Small intestine (tissue), 7 donors: ENCODE data around the gene DOHH. TPM values are rescaled to one million over a fixed set of nuclear protein-coding genes. Genes with fewer than 3 reads are reported as not detected.

ENCODE experiments used
- DNase-seq, 2 donors: peaks; one replicate each; pipeline versions ENCODE4 v3.0.0 to v3.0.0-alpha.2; 2013
- FAIRE-seq: peaks from 2 replicates; lab custom pipeline; 2012; peaks lifted over from hg19 to GRCh38; lab: Jason Lieb, UNC
- H3K27ac ChIP-seq, 3 donors: one replicate each; pipeline ENCODE4 v1.5.1; 2013; ENCODE audit warnings: low read length in 2 of 3, mild to moderate bottlenecking in 2 of 3, control low read depth in 1 of 3, inconsistent platforms in 1 of 3, low read depth in 1 of 3, moderate library complexity in 1 of 3
- H3K27me3 ChIP-seq, 3 donors: one replicate each; pipeline ENCODE4 v1.6.1; 2013; ENCODE audit warnings: low read length in 3 of 3, inconsistent platforms in 1 of 3; ENCODE audit not compliant: control insufficient read depth in 3 of 3, insufficient read depth in 3 of 3
- H3K36me3 ChIP-seq, 3 donors: one replicate each; pipeline ENCODE4 v1.6.1; 2013; ENCODE audit warnings: low read length in 3 of 3, inconsistent platforms in 1 of 3, low read depth in 1 of 3, mild to moderate bottlenecking in 1 of 3, moderate library complexity in 1 of 3; ENCODE audit not compliant: control insufficient read depth in 3 of 3, insufficient read depth in 2 of 3
- H3K4me1 ChIP-seq, 3 donors: one replicate each; pipeline ENCODE4 v1.6.1; 2013; ENCODE audit warnings: low read length in 2 of 3, inconsistent platforms in 1 of 3, low read depth in 1 of 3, mild to moderate bottlenecking in 1 of 3, moderate library complexity in 1 of 3; ENCODE audit not compliant: control insufficient read depth in 3 of 3, insufficient read depth in 2 of 3
- H3K4me3 ChIP-seq, 3 donors: one replicate each; pipeline ENCODE4 v1.5.1; 2013; ENCODE audit warnings: low read length in 3 of 3, control low read depth in 1 of 3, inconsistent platforms in 1 of 3, low read depth in 1 of 3, mild to moderate bottlenecking in 1 of 3, moderate library complexity in 1 of 3
- H3K9me3 ChIP-seq, 2 donors: one replicate each; pipeline ENCODE4 v1.6.1; 2013; ENCODE audit warnings: low read depth in 1 of 2, low read length in 1 of 2; ENCODE audit not compliant: control insufficient read depth in 2 of 2, insufficient read depth in 1 of 2
- WGBS, 3 donors: extraction: QIAGEN DNeasy Blood & Tissue Kit; methylation state at CpG; one replicate each; pipeline ENCODE4 v1.1.7; 2013; 5-methylcytosine and 5-hydroxymethylcytosine counted together
- polyA plus RNA-seq, 4 donors: library from polyadenylated mRNA; stranded (reverse) in 3 of 4; unstranded in 1 of 4; fragments of 200-250 nt in 3 of 4; fragments of 120-200 nt in 1 of 4; gene quantifications; one replicate each; pipeline versions ENCODE4 v1.2.1 to v1.2.3, GENCODE V29; 2013
- donor health status: healthy with polysubstance abuse.
- donor health status: control.
- donor health status: control.
- donor health status: Bipolar disorder and iron deficiency.
- donor health status: healthy.

Gene DOHH
- polyA plus RNA-seq, 4 donors: 5.4 to 18.4 (median 8.4) TPM

DNA sequence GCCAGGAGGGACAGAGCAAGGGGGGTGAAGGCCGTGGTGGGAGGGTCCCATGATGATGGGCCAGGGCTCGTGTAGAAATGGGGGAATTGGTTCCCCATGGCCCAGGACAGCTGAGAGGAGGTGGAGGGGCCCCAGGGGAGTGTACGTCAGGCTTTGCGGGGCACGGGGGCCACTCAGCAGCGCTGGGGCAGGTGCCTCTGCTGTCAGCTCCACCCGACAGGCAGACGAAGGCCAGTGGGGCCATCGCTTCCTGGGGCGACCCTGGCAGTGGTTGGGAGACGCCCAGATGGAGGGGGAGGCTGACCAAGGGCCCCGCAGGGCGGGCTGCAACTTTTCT is 36.6 kb upstream of the DOHH start:
- DNase-seq (no peak), FAIRE-seq (no peak)
- peaks cover 0 to 4% of the 10 kb centered on the region in 2 donors for H3K9me3 ChIP-seq
- H3K27me3 ChIP-seq: no peaks in the 10 kb centered on the region
- H3K4me1 ChIP-seq: no peaks in the 10 kb centered on the region
- 72 to 89% (median 86%) methylated on average over 13 of the region's 13 CpGs for WGBS, 3 donors
- no peak overlapping the region for H3K4me3 ChIP-seq
- peaks cover 8 to 78% (median 33%) of the 10 kb centered on the region in 3 donors for H3K36me3 ChIP-seq
- H3K27ac ChIP-seq: no peak overlapping the region

DNA sequence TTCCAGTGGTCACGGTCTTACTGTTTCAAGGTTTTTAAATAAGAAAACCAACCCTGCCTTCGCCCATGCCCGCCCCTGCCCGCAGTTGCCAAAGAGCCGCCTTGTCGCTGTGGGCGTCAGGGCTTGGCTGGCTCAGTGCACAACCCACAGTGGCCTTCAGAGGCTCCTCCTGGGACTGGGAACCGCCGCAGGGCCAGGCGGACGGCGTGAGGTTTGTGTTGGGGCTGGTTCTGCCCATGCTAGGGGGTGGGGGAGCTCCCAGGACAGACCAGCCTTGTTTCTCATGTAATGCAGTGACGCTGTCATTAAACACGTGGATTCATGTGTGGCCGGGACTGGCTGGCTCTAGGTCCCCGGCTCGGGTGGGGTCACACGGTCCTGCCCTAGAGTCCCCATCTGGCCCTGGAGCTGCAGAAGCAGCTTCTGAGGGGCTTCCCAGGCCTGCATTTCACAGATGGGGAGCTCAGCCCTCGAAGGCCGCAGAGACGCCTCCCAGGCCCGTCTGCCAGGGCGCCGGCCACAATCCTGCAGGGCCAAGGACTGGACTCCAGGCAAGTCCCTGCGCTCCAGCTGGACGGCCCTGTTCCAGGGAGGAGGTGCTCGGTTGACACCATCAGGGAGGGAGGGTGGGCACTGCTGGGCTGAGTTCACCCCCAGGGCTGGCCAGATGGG is 36.1 kb upstream of the DOHH start:
- H3K9me3 ChIP-seq: peaks cover 0 to 4% of the 10 kb centered on the region in 2 donors
- WGBS, 3 donors: 78 to 90% (median 84%) methylated on average over 26 to 27 of the region's 27 CpGs
- no peaks in the 10 kb centered on the region for H3K27me3 ChIP-seq
- DNase-seq: no peak
- FAIRE-seq: no peak
- H3K4me3 ChIP-seq: no peak overlapping the region
- H3K36me3 ChIP-seq: peaks cover 8 to 83% (median 38%) of the 10 kb centered on the region in 3 donors
- no peaks in the 10 kb centered on the region for H3K4me1 ChIP-seq
- H3K27ac ChIP-seq: no peak overlapping the region

DNA sequence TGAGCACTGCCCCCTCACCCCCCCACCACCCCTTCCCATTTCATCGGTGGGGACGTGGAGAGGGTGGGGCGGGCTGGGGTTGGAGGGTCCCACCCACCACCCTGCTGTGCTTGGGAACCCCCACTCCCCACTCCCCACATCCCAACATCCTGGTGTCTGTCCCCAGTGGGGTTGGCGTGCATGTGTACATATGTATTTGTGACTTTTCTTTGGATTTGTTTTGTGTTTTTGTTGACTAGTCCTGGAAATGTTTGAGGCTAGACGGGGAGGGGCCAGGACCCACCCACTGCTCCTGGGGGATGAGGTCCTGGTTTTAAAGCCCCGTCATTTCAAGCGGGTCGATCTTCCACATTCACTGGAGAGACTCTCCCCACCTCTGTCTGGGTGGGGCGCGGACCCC is 35.5 kb upstream of the DOHH start:
- DNase-seq (no peak), FAIRE-seq (no peak)
- Histone ChIP-seq H3K27ac (no peak overlapping the region), H3K4me1 (no peaks in the 10 kb centered on the region), H3K4me3 (no peak overlapping the region), H3K36me3 (peaks cover 8 to 88% (median 40%) of the 10 kb centered on the region in 3 donors), H3K27me3 (no peaks in the 10 kb centered on the region), H3K9me3 (peaks cover 0 to 4% of the 10 kb centered on the region in 2 donors)
- 87 to 96% (median 87%) methylated on average over 9 to 10 of the region's 10 CpGs for WGBS, 3 donors

DNA sequence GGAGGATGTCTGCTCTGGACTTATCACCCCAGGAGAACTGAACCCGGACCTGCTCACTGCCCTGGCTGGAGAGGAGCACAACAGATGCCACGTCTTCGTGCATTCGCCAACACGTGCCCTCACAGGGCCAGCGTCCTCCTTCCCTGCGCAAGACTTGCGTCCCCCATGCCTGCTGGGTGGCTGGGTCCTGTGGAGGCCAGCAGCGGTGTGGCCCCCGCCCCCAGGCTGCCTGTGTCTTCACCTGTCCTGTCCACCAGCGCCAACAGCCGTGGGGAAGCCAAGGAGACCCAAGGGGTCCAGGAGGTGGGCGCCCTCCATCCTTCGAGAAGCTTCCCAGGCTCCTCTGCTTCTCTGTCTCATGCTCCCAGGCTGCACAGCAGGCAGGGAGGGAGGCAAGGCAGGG is 35.1 kb upstream of the DOHH start:
- no peak overlapping the region for H3K4me3 ChIP-seq
- DNase-seq: no peak
- no peaks in the 10 kb centered on the region for H3K27me3 ChIP-seq
- peaks cover 0 to 4% of the 10 kb centered on the region in 2 donors for H3K9me3 ChIP-seq
- 94 to 96% (median 95%) methylated on average over 14 of the region's 14 CpGs for WGBS, 3 donors
- no peak overlapping the region for H3K27ac ChIP-seq
- H3K4me1 ChIP-seq: no peaks in the 10 kb centered on the region
- peaks cover 8 to 93% (median 42%) of the 10 kb centered on the region in 3 donors for H3K36me3 ChIP-seq
- no peak for FAIRE-seq

DNA sequence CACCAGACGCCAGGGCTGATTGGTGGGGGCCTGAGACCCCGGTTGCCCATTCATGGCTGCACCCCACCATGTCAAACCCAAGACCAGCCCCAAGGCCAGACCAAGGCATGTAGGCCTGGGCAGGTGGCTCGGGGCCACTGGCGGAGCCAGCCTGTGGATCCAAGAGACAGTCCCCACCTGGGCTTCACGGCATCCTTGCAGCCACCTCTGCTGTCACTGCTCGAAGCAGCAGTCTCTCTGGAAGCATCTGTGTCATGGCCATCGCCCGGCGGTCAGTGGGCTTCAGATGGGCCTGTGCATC is 34.7 kb upstream of the DOHH start:
- Histone ChIP-seq H3K27me3 (no peaks in the 10 kb centered on the region), H3K9me3 (peaks cover 0 to 4% of the 10 kb centered on the region in 2 donors), H3K4me1 (no peaks in the 10 kb centered on the region), H3K27ac (no peak overlapping the region), H3K36me3 (peaks cover 8 to 94% (median 43%) of the 10 kb centered on the region in 3 donors), H3K4me3 (no peak overlapping the region)
- FAIRE-seq (no peak), DNase-seq (no peak)
- 93 to 97% (median 95%) methylated on average over 9 of the region's 9 CpGs for WGBS, 3 donors

DNA sequence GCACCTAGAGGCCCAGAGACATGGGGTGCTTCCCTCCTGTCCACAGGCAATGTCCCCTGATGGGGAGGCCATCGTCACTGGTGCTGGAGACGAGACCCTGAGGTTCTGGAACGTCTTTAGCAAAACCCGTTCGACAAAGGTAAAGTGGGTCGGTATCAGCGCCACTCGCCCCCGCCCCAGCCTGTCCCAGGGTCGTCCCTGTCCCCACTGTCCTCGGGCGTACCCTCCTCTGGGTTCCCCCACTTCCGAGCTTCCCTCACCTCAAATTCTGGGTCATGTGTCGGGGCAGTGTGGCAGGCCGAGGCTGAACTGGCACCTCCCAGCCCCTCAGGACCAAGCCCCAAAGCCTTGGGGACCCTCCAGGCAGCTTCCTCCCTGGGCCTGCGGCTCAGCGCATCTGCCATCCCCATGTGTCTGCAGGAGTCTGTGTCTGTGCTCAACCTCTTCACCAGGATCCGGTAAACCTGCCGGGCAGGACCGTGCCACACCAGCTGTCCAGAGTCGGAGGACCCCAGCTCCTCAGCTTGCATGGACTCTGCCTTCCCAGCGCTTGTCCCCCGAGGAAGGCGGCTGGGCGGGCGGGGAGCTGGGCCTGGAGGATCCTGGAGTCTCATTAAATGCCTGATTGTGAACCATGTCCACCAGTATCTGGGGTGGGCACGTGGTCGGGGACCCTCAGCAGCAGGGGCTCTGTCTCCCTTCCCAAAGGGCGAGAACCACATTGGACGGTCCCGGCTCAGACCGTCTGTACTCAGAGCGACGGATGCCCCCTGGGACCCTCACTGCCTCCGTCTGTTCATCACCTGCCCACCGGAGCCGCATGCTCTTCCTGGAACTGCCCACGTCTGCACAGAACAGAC is 34.1 kb upstream of the DOHH start:
- Histone ChIP-seq H3K27ac (no peak overlapping the region), H3K9me3 (peaks cover 0 to 3% of the 10 kb centered on the region in 2 donors), H3K27me3 (no peaks in the 10 kb centered on the region), H3K36me3 (peaks cover 8 to 91% (median 43%) of the 10 kb centered on the region in 3 donors), H3K4me1 (no peaks in the 10 kb centered on the region), H3K4me3 (no peak overlapping the region)
- FAIRE-seq (no peak), DNase-seq (no peak)
- WGBS, 3 donors: 92 to 93% (median 92%) methylated on average over 37 to 38 of the region's 38 CpGs

DNA sequence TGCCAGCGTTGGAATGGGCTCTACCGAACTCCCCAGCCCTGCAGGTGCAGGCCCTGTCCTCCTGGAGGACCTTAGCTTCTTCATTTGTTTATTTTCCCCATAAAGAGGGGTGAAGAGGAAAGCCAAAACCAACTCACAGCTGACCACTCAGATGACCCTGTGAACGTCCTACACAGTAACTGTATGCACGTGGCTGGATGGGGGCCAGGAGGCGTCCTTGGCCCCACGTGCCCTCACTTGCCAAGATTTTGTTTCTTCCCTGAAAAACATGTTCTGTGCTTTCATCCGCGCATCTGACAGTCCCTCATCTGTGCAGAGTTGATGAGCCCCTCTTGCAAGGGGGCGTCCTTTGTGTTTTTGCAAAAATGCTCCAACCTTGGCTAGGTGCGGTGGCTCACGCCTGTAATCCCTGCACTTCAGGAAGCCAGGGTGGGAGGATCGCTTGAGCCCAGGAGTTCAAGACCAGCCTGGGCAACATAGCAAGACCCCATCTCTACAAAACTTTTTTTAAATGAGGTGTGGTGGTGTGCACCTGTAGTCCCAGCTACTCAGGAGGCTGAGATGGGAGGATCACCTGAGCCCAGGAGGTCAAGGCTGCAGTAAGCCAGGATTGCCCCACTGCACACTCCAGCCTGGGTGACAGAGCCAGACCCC is 33.2 kb upstream of the DOHH start:
- H3K36me3 ChIP-seq: peaks cover 8 to 85% (median 43%) of the 10 kb centered on the region in 3 donors
- DNase-seq: no peak
- no peaks in the 10 kb centered on the region for H3K4me1 ChIP-seq
- 87 to 91% (median 87%) methylated on average over 12 of the region's 12 CpGs for WGBS, 3 donors
- H3K27ac ChIP-seq: no peak overlapping the region
- FAIRE-seq: no peak
- no peaks in the 10 kb centered on the region for H3K9me3 ChIP-seq
- H3K4me3 ChIP-seq: no peak overlapping the region
- no peaks in the 10 kb centered on the region for H3K27me3 ChIP-seq

DNA sequence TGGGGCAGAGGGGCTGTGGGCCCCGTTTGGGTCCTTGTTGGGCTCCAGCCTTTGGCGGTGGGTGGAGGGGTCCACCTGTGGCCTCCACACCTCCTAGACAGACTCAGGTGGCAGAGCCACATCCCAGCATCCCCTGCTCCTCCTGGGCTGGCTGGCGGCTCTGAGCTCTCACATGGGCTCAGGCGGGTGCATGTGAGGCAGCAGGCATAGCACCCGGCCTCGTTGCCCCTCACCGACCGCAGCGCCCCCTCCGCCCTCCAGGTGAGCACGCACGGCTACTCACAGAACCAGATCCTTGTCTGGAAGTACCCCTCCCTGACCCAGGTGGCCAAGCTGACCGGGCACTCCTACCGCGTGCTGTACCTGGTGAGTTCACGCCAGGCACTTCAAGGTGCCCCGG is 32.6 kb upstream of the DOHH start:
- Histone ChIP-seq H3K4me1 (no peaks in the 10 kb centered on the region), H3K36me3 (peaks cover 8 to 84% (median 43%) of the 10 kb centered on the region in 3 donors), H3K9me3 (no peaks in the 10 kb centered on the region), H3K4me3 (no peak overlapping the region), H3K27ac (no peak overlapping the region), H3K27me3 (no peaks in the 10 kb centered on the region)
- DNase-seq (no peak), FAIRE-seq (no peak)
- WGBS, 3 donors: 91 to 93% (median 93%) methylated on average over 17 of the region's 17 CpGs
